Esophagus squamous epithelium (tissue), 4 donors: ENCODE data around the gene PLXDC2.

ENCODE experiments used
- POLR2A ChIP-seq, 4 donors: fragments of 450-650 bp; IDR thresholded peaks; one replicate each; pipeline ENCODE4 v1.6.1; 2017; ENCODE audit warnings: antibody characterized with exemption in 4 of 4, mild to moderate bottlenecking in 4 of 4, moderate library complexity in 3 of 4
- TF ChIP-seq, protein P1 (sequence below), 6 experiments: fragments of 450-650 bp in 4 of 6; fragments of 200-600 bp in 2 of 6; sonication (generic) in 2 of 6; IDR thresholded peaks; one replicate each; pipeline ENCODE4 v1.5.1; 2016 to 2019; ENCODE audit warnings: antibody characterized with exemption in 6 of 6, mild to moderate bottlenecking in 4 of 6, moderate library complexity in 4 of 6

DNA sequence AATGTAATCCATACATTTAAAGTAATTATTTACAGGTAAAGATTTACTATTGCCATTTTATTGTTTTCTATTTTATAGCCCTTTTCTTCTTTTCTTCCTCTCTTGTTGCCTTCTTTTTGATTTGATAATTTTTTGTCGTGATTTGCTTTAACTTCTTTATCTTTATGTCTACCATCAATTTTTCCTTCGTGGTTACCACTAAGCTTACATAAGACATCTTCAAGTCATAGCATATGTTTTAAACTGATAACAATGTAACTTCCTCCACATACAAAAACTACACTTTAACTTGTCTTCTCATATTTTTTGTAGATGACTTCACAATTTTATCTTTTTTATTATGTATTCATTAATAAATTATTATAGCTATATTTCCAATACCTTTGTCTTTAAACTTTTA is 316.6 kb downstream of the PLXDC2 start:
- TF ChIP-seq, protein P1, sequence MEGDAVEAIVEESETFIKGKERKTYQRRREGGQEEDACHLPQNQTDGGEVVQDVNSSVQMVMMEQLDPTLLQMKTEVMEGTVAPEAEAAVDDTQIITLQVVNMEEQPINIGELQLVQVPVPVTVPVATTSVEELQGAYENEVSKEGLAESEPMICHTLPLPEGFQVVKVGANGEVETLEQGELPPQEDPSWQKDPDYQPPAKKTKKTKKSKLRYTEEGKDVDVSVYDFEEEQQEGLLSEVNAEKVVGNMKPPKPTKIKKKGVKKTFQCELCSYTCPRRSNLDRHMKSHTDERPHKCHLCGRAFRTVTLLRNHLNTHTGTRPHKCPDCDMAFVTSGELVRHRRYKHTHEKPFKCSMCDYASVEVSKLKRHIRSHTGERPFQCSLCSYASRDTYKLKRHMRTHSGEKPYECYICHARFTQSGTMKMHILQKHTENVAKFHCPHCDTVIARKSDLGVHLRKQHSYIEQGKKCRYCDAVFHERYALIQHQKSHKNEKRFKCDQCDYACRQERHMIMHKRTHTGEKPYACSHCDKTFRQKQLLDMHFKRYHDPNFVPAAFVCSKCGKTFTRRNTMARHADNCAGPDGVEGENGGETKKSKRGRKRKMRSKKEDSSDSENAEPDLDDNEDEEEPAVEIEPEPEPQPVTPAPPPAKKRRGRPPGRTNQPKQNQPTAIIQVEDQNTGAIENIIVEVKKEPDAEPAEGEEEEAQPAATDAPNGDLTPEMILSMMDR (IDR thresholded peaks at IDR 0.05): no peak
- no peak for TF ChIP-seq POLR2A (IDR thresholded peaks at IDR 0.05)
